ENCODE measurements around the gene C17orf67. TPM values are rescaled to one million over a fixed set of nuclear protein-coding genes. Genes with fewer than 3 reads are reported as not detected.
A peak's percentile ranks its signal among the peaks of the same experiment; 100 is the strongest.

C17orf67 gene
- total and polyA plus RNA-seq, 2 of the 13 experiments (the other 11 are each of a cell fraction or from before 2014, with no cell fraction given): 0.41 to 0.86 TPM

- no peak for TF ChIP-seq DMTF1 (CRISPR knock-in tag; IDR thresholded peaks at IDR 0.05)
- TF ChIP-seq GZF1 (CRISPR knock-in tag; IDR thresholded peaks at IDR 0.05): peak; percentile 31; the same call in 1 of the 2 replicates
- TF ChIP-seq ZMAT3 (CRISPR knock-in tag; conservative IDR thresholded peaks at IDR 0.05): 0 out of 2 replicates have a peak, but pooled peaks have one; percentile 12
- 0 out of 2 replicates have a peak, but pooled peaks have one; percentile 13 for TF ChIP-seq ATF3 (CRISPR knock-in tag; IDR thresholded peaks at IDR 0.05)
- TF ChIP-seq ZSCAN25 (CRISPR knock-in tag; IDR thresholded peaks at IDR 0.05): peak; percentile 88
- peak; percentile 79 for TF ChIP-seq ZNF605 (CRISPR knock-in tag; IDR thresholded peaks at IDR 0.05)
- TF ChIP-seq GRHL1 (CRISPR knock-in tag; conservative IDR thresholded peaks at IDR 0.05): no peak
- peak; percentile 58 for TF ChIP-seq SRSF1 (optimal IDR thresholded peaks at IDR 0.05; ENCODE audit: low read depth, low read length)
- TF ChIP-seq ZNF160 (CRISPR knock-in tag; IDR thresholded peaks at IDR 0.05): no peak
- peak; percentile 29; the same call in 1 of the 2 replicates for TF ChIP-seq RNF2 (conservative IDR thresholded peaks at IDR 0.05; ENCODE audit: low read depth)
- peak; percentile 43; the same call in 1 of the 2 replicates for TF ChIP-seq ZNF574 (CRISPR knock-in tag; IDR thresholded peaks at IDR 0.05)
- TF ChIP-seq ZNF563 (CRISPR knock-in tag; IDR thresholded peaks at IDR 0.05): 0 out of 2 replicates have a peak, but pooled peaks have one; percentile 2
- peak; percentile 77 for TF ChIP-seq HNRNPLL (IDR thresholded peaks at IDR 0.05; ENCODE audit: low read depth, low read length, poor library complexity, severe bottlenecking)
- 0 out of 2 replicates have a peak, but pooled peaks have one; percentile 40 for TF ChIP-seq BATF2 (CRISPR knock-in tag; IDR thresholded peaks at IDR 0.05)
- peak; percentile 23 for TF ChIP-seq JARID2 (CRISPR knock-in tag; IDR thresholded peaks at IDR 0.05; ENCODE audit: insufficient replicate concordance)
- peak; percentile 19; the same call in 1 of the 2 replicates for TF ChIP-seq ZNF562 (CRISPR knock-in tag; IDR thresholded peaks at IDR 0.05; ENCODE audit: borderline replicate concordance)
- TF ChIP-seq EHMT2 (IDR thresholded peaks at IDR 0.05; ENCODE audit: borderline replicate concordance, low read depth, low read length): no peak
- TF ChIP-seq CBX1 (IDR thresholded peaks at IDR 0.05; ENCODE audit: low read depth): no peak
- TF ChIP-seq PITX1 (CRISPR knock-in tag; IDR thresholded peaks at IDR 0.05): peak; percentile 63; the same call in 1 of the 2 replicates
Measured at GRCh38 chr17:56834380-56835263, 902 bp upstream of the C17orf67 start (continued).
